Calu3 (cell line): ENCODE results near the gene SYT17. TPM values are rescaled to one million over a fixed set of nuclear protein-coding genes. Genes with fewer than 3 reads are reported as not detected.

Experiments used
- BruUV-seq: library from RNA; stranded (reverse); fragments of 400-500 nt; replicated peaks from 2 replicates; lab custom pipeline; 2021; lab: Mats Ljungman, UMichigan
- CTCF ChIA-PET: fragments of 300-600 bp; sonication (Branson Sonifier 250); formaldehyde crosslinking; loops from one replicate; lab custom pipeline; 2022; ENCODE audit warnings: antibody characterized with exemption; lab: Charles Lee
- DNase-seq: peaks from one replicate; pipeline ENCODE4 v3.0.0; 2022
- H3K27ac Mint-ChIP-seq: one replicate; pipeline ENCODE4 v1.8.0; 2022; ENCODE audit warnings: mixed read lengths; ENCODE audit not compliant: unreplicated experiment
- H3K27me3 Mint-ChIP-seq: one replicate; pipeline ENCODE4 v1.8.0; 2022; ENCODE audit warnings: mixed read lengths; ENCODE audit not compliant: unreplicated experiment
- H3K36me3 Mint-ChIP-seq: one replicate; pipeline ENCODE4 v1.8.0; 2022; ENCODE audit warnings: mild to moderate bottlenecking, moderate library complexity, mixed read lengths; ENCODE audit not compliant: insufficient read depth, unreplicated experiment
- H3K4me1 Mint-ChIP-seq: one replicate; pipeline ENCODE4 v1.8.0; 2022; ENCODE audit warnings: mild to moderate bottlenecking, low read depth, mixed read lengths; ENCODE audit not compliant: unreplicated experiment
- H3K4me3 Mint-ChIP-seq: one replicate; pipeline ENCODE4 v1.8.0; 2022; ENCODE audit warnings: mild to moderate bottlenecking, low read depth, moderate library complexity, mixed read lengths; ENCODE audit not compliant: unreplicated experiment
- H3K9me3 Mint-ChIP-seq: one replicate; pipeline ENCODE4 v1.8.0; 2022; ENCODE audit warnings: low read depth, mixed read lengths; ENCODE audit not compliant: unreplicated experiment
- intact Hi-C: fragments of 100-400 bp; cut with micrococcal nuclease; formaldehyde crosslinking; loops from one replicate; pipeline ENCODE4 v1.10.0; 2022; ENCODE audit not compliant: unreplicated experiment
- total RNA-seq: library from RNA; stranded (reverse); gene quantifications from 2 replicates; pipeline ENCODE4 v1.2.3, GENCODE V29; 2022
- TF ChIP-seq, protein P1 (sequence below): fragments of 200-600 bp; IDR thresholded peaks from one replicate; pipeline ENCODE4 v1.8.0; 2022; ENCODE audit warnings: antibody characterized with exemption; ENCODE audit not compliant: unreplicated experiment

SYT17 gene
- total RNA-seq, 1 experiment from 2014 or later, result 10.6 TPM

GRCh38 chr16:19169082-19169639 is 1.1 kb downstream of the SYT17 start:
- no TSS peak for BruUV-seq
- CTCF ChIA-PET, result interaction anchor here (0.7 to 1.0 kb wide), 2 partner anchors 62 to 83 kb away, joined by 3 read pairs; no protein-coding TSS in a partner anchor

GRCh38 chr16:19170043-19170655 is 2.1 kb downstream of the SYT17 start:
- H3K4me1 Mint-ChIP-seq, result peaks cover 8% of the 10 kb centered on the region
- H3K9me3 Mint-ChIP-seq, result no peaks in the 10 kb centered on the region
- H3K27ac Mint-ChIP-seq, result no peak overlapping the region
- TSS peak; percentile 24 for BruUV-seq
- CTCF ChIA-PET, result no interaction called here
- peaks cover 18% of the 10 kb centered on the region for H3K27me3 Mint-ChIP-seq
- peak overlapping the region; percentile 70 for H3K4me3 Mint-ChIP-seq
- DNase-seq, result no peak
- TF ChIP-seq, protein P1, sequence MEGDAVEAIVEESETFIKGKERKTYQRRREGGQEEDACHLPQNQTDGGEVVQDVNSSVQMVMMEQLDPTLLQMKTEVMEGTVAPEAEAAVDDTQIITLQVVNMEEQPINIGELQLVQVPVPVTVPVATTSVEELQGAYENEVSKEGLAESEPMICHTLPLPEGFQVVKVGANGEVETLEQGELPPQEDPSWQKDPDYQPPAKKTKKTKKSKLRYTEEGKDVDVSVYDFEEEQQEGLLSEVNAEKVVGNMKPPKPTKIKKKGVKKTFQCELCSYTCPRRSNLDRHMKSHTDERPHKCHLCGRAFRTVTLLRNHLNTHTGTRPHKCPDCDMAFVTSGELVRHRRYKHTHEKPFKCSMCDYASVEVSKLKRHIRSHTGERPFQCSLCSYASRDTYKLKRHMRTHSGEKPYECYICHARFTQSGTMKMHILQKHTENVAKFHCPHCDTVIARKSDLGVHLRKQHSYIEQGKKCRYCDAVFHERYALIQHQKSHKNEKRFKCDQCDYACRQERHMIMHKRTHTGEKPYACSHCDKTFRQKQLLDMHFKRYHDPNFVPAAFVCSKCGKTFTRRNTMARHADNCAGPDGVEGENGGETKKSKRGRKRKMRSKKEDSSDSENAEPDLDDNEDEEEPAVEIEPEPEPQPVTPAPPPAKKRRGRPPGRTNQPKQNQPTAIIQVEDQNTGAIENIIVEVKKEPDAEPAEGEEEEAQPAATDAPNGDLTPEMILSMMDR, result no peak
- peaks cover 9% of the 10 kb centered on the region for H3K36me3 Mint-ChIP-seq
- intact Hi-C loops, result no loop called here

More at GRCh38 chr16:19169082-19169639, 1.1 kb downstream of the SYT17 start:
- peaks cover 9% of the 10 kb centered on the region for H3K36me3 Mint-ChIP-seq
- intact Hi-C loops, result no loop called here
- no peaks in the 10 kb centered on the region for H3K9me3 Mint-ChIP-seq
- no peak for DNase-seq
- peaks cover 18% of the 10 kb centered on the region for H3K27me3 Mint-ChIP-seq
- H3K4me3 Mint-ChIP-seq, result peak overlapping the region; percentile 70
- H3K4me1 Mint-ChIP-seq, result peaks cover 8% of the 10 kb centered on the region
- peak overlapping the region; percentile 87 for H3K27ac Mint-ChIP-seq
- TF ChIP-seq, protein P1, result no peak

GRCh38 chr16:19172098-19172780 is 4.2 kb downstream of the SYT17 start:
- CTCF ChIA-PET, result no interaction called here
- TF ChIP-seq, protein P1, result no peak
- no peak overlapping the region for H3K4me3 Mint-ChIP-seq
- H3K27ac Mint-ChIP-seq, result no peak overlapping the region
- no peak for DNase-seq
- peaks cover 8% of the 10 kb centered on the region for H3K4me1 Mint-ChIP-seq
- no TSS peak for BruUV-seq
- H3K27me3 Mint-ChIP-seq, result peaks cover 18% of the 10 kb centered on the region
- intact Hi-C loops, result no loop called here
- peaks cover 9% of the 10 kb centered on the region for H3K36me3 Mint-ChIP-seq
- H3K9me3 Mint-ChIP-seq, result no peaks in the 10 kb centered on the region

DNA sequence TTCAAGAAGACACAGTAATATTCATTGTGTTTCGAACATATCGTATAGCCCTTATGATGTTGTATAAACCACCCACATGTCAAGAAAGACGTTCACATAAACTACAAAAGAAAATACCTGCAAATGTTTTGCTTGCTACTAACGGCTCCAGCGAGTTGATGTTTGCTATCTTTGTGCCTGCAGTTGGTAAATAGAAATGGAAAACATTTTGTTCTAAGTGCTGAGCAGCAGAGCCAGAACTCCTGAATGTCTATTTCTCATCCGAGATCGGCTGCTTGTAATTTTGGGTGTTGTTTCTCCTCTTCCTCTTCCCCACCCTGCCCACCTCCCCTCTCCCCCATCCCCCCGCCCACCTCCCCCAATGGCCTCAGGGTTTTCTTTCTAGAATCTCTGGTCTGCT is 5.0 kb downstream of the SYT17 start:
- DNase-seq, result no peak
- peaks cover 18% of the 10 kb centered on the region for H3K27me3 Mint-ChIP-seq
- CTCF ChIA-PET, result no interaction called here
- no TSS peak for BruUV-seq
- peaks cover 8% of the 10 kb centered on the region for H3K4me1 Mint-ChIP-seq
- H3K4me3 Mint-ChIP-seq, result no peak overlapping the region
- intact Hi-C loops, result no loop called here
- H3K36me3 Mint-ChIP-seq, result peaks cover 5% of the 10 kb centered on the region
- TF ChIP-seq, protein P1, result no peak
- H3K27ac Mint-ChIP-seq, result no peak overlapping the region
- H3K9me3 Mint-ChIP-seq, result no peaks in the 10 kb centered on the region
